Measurements from ENCODE around the gene AGT. TPM values are rescaled to one million over a fixed set of nuclear protein-coding genes. Genes with fewer than 3 reads are reported as not detected.
A peak's percentile ranks its signal among the peaks of the same experiment; 100 is the strongest.

The AGT gene
- total RNA-seq, 4 donors from 2014 or later = 5.0 to 16.0 (median 8.4) TPM

DNA sequence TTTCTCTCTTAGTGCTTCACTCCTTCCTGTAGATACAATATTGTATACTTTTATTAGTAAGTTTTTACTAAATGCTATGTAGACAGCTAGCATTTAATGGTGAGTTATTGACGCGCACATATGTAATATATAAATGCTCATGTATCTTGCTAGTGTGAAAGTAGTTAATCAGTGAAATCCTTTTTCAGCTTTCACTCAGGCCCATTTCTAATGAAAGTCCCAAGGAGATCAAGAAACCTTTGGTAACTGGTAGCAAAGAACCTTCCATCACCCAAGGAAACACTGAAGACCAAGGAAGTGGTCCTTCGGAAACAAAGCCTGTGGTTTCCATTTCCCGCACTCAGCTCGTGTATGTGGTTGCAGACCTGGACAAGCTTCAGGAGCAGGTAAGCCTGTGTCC, 27.2 kb downstream of the AGT start:
- H3K36me3 ChIP-seq = peaks cover 5 to 85% of the 10 kb centered on the region in 2 donors
- 82 to 83% methylated on average over 5 of the region's 5 CpGs for WGBS, 2 donors (ENCODE audit: low coverage in 1 of 2)
- TF ChIP-seq POLR2AphosphoS5 (IDR thresholded peaks at IDR 0.05) (no peak), POLR2A (IDR thresholded peaks at IDR 0.05) (no peak), EP300 (IDR thresholded peaks at IDR 0.05) (no peak)
- TF ChIP-seq, protein P1, sequence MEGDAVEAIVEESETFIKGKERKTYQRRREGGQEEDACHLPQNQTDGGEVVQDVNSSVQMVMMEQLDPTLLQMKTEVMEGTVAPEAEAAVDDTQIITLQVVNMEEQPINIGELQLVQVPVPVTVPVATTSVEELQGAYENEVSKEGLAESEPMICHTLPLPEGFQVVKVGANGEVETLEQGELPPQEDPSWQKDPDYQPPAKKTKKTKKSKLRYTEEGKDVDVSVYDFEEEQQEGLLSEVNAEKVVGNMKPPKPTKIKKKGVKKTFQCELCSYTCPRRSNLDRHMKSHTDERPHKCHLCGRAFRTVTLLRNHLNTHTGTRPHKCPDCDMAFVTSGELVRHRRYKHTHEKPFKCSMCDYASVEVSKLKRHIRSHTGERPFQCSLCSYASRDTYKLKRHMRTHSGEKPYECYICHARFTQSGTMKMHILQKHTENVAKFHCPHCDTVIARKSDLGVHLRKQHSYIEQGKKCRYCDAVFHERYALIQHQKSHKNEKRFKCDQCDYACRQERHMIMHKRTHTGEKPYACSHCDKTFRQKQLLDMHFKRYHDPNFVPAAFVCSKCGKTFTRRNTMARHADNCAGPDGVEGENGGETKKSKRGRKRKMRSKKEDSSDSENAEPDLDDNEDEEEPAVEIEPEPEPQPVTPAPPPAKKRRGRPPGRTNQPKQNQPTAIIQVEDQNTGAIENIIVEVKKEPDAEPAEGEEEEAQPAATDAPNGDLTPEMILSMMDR (IDR thresholded peaks at IDR 0.05) = no peak
- no peak overlapping the region for H3K27ac ChIP-seq
- H3K4me1 ChIP-seq = peaks cover 0 to 24% (median 3%) of the 10 kb centered on the region in 3 donors
- ATAC-seq = no peak
- H3K27me3 ChIP-seq = no peaks in the 10 kb centered on the region
- H3K9me3 ChIP-seq = no peaks in the 10 kb centered on the region
- no peak overlapping the region for H3K4me3 ChIP-seq

DNA sequence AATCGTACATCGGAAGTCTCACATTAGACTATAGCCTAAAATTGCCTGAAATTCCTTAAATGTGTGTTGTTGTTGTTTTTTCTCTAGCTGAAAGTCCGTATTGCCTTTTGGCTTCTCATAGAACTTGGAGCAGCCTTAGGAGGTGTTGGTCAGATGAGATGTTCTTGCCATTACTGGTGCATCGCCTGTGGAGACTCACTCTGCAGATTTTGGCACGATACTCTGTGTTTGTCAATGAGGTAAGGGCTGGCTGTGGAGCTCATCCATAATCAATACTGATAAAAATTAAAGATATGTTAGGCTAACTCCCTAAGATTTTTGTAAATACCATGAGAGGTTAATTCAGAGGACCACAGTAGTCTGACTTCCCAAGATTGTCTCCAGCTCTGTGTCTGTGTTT, 28.9 kb downstream of the AGT start:
- WGBS, 2 donors (ENCODE audit: low coverage in 1 of 2) = 94% methylated on average over 5 of the region's 5 CpGs
- Histone ChIP-seq H3K4me3 (no peak overlapping the region), H3K9me3 (no peaks in the 10 kb centered on the region), H3K4me1 (peaks cover 0 to 32% (median 3%) of the 10 kb centered on the region in 3 donors), H3K27ac (no peak overlapping the region), H3K27me3 (no peaks in the 10 kb centered on the region), H3K36me3 (peaks cover 2 to 77% of the 10 kb centered on the region in 2 donors)
- no peak for ATAC-seq
- TF ChIP-seq EP300 (IDR thresholded peaks at IDR 0.05) = no peak
- no peak for TF ChIP-seq POLR2AphosphoS5 (IDR thresholded peaks at IDR 0.05)
- TF ChIP-seq POLR2A (IDR thresholded peaks at IDR 0.05) = no peak
- TF ChIP-seq, protein P1 (IDR thresholded peaks at IDR 0.05) = no peak

DNA sequence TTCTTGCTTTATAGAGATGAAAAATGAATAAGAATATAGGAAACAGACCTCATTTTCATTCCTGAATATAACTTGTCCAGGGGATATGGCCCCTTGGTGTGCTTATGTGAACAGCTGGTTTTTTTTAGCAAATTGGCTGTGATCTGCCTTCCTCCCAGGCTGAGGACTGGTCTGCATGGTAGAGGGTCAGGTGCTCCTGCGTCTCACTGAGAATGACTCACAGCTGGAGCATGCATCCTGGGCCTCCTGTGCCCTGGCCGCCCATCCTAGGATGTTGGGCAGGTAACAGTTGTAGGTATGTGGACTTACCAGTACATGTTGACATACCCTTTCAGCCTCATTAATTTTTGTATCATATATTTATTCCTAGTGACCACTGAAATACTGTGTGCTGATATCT, 29.8 kb downstream of the AGT start:
- 100% methylated on average over 1 to 2 of the region's 2 CpGs for WGBS, 2 donors (ENCODE audit: low coverage in 1 of 2)

DNA sequence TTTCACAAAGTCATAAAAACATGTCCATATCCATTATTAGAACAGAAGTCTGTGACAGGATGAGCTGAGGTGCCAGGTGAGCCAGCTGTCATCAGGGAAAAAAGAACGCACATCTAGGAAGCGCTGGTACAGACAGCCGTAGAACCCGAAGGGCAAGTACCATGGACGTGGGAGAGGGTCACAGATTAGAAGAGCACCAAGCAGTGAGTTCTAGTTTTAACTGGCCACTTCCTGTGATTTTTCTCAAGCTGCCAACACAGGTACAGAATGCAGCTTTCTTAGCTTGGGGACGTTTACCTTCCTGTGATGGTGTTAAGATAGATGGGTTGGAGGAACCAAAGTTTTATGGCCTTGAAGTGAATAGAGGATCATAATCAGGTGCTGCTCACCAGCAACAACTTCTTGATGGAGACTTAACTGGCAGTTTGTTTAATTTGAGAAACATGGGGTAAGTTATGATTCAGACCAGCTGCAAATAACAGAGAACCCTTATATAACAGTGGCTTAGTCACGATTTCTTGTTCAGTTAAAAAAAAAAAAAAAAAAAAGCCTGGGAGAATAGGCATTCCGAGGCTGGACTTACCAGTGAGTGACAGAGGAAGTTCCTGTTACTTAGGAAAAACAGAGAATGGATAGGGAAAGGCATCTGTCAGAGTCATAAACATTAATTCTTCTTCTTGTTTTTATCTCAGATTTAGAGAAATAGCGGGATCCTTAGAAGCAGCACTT, 30.9 kb downstream of the AGT start:
- H3K27me3 ChIP-seq = no peaks in the 10 kb centered on the region

More for the DNA sequence above, 29.8 kb downstream of the AGT start:
- Histone ChIP-seq H3K4me1 (peaks cover 0 to 32% (median 3%) of the 10 kb centered on the region in 3 donors), H3K27ac (no peak overlapping the region), H3K9me3 (no peaks in the 10 kb centered on the region), H3K36me3 (peaks cover 4 to 77% of the 10 kb centered on the region in 2 donors), H3K4me3 (no peak overlapping the region), H3K27me3 (no peaks in the 10 kb centered on the region)
- no peak for ATAC-seq
- TF ChIP-seq EP300 (IDR thresholded peaks at IDR 0.05) (no peak), POLR2A (IDR thresholded peaks at IDR 0.05) (no peak), POLR2AphosphoS5 (IDR thresholded peaks at IDR 0.05) (no peak)
- TF ChIP-seq, protein P1 (IDR thresholded peaks at IDR 0.05) = no peak

More for the DNA sequence above, 30.9 kb downstream of the AGT start:
- Histone ChIP-seq H3K36me3 (peaks cover 7 to 77% of the 10 kb centered on the region in 2 donors), H3K4me3 (no peak overlapping the region), H3K4me1 (peaks cover 0 to 32% (median 3%) of the 10 kb centered on the region in 3 donors), H3K9me3 (no peaks in the 10 kb centered on the region), H3K27ac (peak overlapping the region in 1 of 4 donors; percentile 46)
- 42 to 74% methylated on average over 4 to 9 of the region's 9 CpGs for whole genome bisulfite sequencing, 2 donors (ENCODE audit: low coverage in 1 of 2)
- no peak for TF ChIP-seq EP300 (IDR thresholded peaks at IDR 0.05)
- no peak for TF ChIP-seq POLR2A (IDR thresholded peaks at IDR 0.05)
- TF ChIP-seq POLR2AphosphoS5 (IDR thresholded peaks at IDR 0.05) = no peak
- TF ChIP-seq, protein P1 (IDR thresholded peaks at IDR 0.05) = no peak
- no peak for ATAC-seq

All from gastroesophageal sphincter (tissue), 4 donors.